NCI-H2196 treated with DMSO at 0.1 percent for 48 hours (cell line): Measurements from ENCODE around the gene UCN3.
"Not testable (repeated sequence)": the region's sequence is repeated elsewhere in the genome, so short reads cannot be mapped to it uniquely, and the experiment has no call there.

Experiments
- DNase-seq: peaks from one replicate; lab custom pipeline; 2025; ENCODE audit not compliant: unreplicated experiment; lab: John Stamatoyannopoulos, UW

The UCN3 gene

DNA sequence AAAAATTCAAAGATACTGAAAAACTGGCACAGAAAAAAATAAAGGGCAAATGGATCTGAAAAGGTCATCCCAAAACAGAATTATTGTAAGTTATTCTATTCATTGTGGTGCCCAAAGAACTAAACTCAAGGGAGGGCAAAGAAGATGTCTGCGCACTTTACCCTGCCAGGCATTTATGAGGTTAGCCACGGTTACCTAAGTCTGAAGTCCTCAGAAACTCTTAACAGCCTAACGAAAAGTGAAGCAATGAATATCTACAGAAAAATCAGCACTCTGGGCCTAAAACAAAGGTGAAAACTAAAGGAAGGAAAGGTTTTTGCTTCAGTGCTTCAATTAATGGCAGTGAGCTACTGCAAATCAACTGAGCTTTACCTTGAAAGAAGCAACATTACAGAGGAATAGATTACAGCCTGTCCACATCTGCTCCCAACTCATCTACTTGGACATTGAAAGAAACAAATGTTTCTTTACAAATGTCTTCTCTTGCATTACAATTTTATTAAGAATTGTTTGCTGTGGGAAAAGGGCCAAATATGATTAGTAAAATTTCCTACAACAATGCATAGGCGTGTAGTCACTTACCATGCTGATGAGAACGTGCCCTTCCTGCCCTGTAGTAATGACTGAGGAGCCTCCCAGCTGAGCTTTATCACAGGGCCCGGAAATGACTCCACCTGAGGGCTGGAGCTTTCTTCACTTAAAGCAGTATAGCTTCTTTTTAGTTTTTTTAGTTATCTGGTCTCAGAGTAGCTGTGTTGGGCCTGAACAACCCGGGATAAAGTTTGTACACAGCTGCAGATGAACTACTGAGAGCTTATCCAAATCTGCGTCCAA is 39.7 kb downstream of the UCN3 start, which contains the start of gene TUBAL3:
Gene TUBAL3 (minus strand): TSS at position 621 of the 834 bp plus-strand sequence. CDS start 36 bp downstream, at position 585.
- DNase-seq = no peak

- DNase-seq = no peak
Observed at GRCh38 chr10:5406918-5407317, 42.2 kb downstream of the UCN3 start.

DNA sequence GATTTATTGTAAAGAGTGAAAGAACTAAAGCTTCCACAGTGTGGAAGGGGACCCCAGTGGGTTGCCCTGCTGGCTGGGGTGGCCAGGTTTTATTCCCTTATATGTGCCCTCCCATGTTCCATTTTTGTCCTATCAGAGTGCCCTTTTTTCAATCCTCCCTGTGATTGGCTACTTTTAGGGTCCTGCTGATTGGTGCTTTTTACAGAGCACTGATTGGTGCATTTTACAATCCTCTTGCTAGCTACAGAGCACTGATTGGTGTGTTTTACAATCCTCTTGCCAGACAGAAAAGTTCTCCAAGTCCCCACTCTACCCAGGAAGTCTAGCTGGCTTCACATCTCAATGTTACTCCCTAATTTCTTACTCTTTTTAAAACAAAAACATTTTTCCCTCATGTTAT is 46.0 kb downstream of the UCN3 start:
- not testable (repeated sequence) for DNase-seq

DNA sequence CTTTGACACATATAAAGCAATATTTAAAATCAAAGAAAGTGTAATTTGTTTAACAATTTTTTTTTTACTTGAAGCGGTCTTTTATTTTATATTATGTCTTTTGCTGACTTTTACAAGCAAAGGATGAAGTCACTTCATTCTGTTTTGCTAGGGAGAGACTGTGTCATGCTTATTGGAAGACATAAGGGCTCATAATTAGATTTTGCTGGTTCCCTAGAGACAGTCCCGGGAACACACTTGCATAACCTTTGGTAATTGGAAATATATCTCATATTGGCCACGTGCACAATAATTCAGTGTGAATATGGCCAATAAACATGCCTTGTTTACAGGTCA is 47.1 kb downstream of the UCN3 start:
- DNase-seq = no peak

GRCh38 chr10:5412277-5412941 is 47.6 kb downstream of the UCN3 start, which contains the start of gene NET1:
Gene NET1 (plus strand): TSS chr10:5412557. CDS start chr10:5412693, 136 bp downstream.
- peak; percentile 34 for DNase-seq

- DNase-seq = no peak
Observed at GRCh38 chr10:5413012-5413938, 48.5 kb downstream of the UCN3 start.

DNA sequence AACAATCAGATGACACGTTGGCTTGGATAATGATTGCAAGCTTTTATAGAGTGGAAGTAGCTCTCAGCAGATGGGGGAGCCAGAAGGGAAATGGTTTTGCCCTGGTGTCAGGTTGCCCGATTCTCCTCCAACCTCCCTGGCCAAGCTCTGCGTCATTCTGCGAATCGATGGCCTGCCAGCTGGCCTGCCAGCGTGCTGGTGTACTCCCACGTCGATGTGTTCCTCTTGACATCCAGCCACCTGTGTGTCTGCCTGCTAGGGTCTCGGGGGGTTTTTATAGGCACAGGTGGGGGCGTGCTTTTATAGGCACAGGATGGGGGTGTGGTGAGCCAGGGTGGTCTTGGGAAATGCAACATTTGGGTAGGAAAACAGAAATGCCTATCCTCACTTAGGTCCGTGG is 52.2 kb downstream of the UCN3 start:
- peak; percentile 35 for DNase-seq

- no peak for DNase-seq
Observed at GRCh38 chr10:5418584-5418983, 53.8 kb downstream of the UCN3 start.

DNA sequence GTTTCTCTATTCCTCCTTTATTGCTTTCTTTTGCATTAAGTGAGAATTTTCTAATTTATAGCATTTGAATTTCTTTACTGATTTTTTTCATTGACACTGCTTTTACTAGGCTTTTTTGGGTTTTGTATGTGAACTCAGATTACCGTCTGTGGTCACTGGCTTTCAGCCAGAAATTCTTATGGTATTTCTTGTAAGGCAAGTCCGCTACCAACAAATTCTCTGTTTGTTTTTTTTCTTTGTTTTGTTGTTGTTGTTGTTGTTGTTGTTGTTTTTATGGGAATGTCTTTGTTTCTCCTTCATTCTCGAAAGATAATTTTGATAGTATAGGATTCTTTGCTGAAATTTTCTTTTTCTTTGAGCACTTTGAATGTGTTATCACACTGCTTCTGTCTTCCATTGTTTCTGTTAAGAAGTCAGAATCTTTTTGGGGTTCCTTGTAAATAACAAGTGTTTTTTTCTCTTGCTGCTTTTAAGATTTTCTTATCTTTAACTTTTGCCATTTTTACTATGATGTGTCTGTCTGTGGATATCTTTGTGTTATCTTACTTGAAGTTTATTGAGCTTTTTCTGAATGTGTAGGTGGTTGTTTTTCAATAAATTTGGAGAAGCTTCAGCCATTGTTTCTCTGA is 54.8 kb downstream of the UCN3 start:
- DNase-seq = no peak

DNA sequence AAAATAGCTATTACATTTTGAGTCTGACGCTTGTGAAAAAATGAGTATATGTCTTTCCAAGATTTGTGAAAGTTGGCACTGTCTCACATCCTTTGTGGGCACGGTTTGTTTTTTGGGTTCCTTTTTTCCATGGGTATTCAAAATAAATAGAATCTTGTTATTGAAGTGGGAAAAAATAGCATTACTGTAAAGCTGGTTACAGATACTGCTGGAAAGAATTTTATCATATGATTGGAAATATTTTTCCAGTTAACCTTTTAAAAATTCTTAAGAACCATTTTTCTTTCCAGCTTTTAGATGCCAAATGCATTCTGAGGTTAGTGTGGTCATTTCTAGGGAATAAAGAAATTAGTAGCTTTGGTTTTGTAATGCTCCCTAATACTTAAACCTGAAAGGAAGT is 59.0 kb downstream of the UCN3 start:
- no peak for DNase-seq
